ENCODE data around the gene MXD3. TPM values are rescaled to one million over a fixed set of nuclear protein-coding genes. Genes with fewer than 3 reads are reported as not detected.

MXD3 gene
- total RNA-seq, 4 donors from 2014 or later: 10.8 to 257 (median 21.7) TPM

GRCh38 chr5:177332896-177333260 lies 21.2 kb upstream of the MXD3 start:
- intact Hi-C loops (cut with DNase I; ENCODE audit: low total_unique reads): no loop called here
- H3K27ac ChIP-seq: no peak overlapping the region
- H3K4me1 ChIP-seq: no peaks in the 10 kb centered on the region
- 95% methylated on average over 13 of the region's 13 CpGs; no CpG with 5 or more reads in 1 of the 2 donors for WGBS, 2 donors (ENCODE audit: low coverage in 1 of 2)
- no peak overlapping the region for H3K4me3 ChIP-seq
- H3K9me3 ChIP-seq: no peaks in the 10 kb centered on the region
- no peaks in the 10 kb centered on the region for H3K27me3 ChIP-seq
- DNase-seq: no peak
- TF ChIP-seq POLR2AphosphoS5 (IDR thresholded peaks at IDR 0.05) (no peak), EP300 (IDR thresholded peaks at IDR 0.05; ENCODE audit: low read depth) (no peak)
- in situ Hi-C loops (cut with MboI; ENCODE audit: low pct_ligation_motif_present in 1 of 4, low pct_unique_long_range_greater_than_20kb in 1 of 4, low sequenced_read_pairs in 3 of 4): no loop called here
- peaks cover 0 to 46% (median 21%) of the 10 kb centered on the region in 4 donors for H3K36me3 ChIP-seq

DNA sequence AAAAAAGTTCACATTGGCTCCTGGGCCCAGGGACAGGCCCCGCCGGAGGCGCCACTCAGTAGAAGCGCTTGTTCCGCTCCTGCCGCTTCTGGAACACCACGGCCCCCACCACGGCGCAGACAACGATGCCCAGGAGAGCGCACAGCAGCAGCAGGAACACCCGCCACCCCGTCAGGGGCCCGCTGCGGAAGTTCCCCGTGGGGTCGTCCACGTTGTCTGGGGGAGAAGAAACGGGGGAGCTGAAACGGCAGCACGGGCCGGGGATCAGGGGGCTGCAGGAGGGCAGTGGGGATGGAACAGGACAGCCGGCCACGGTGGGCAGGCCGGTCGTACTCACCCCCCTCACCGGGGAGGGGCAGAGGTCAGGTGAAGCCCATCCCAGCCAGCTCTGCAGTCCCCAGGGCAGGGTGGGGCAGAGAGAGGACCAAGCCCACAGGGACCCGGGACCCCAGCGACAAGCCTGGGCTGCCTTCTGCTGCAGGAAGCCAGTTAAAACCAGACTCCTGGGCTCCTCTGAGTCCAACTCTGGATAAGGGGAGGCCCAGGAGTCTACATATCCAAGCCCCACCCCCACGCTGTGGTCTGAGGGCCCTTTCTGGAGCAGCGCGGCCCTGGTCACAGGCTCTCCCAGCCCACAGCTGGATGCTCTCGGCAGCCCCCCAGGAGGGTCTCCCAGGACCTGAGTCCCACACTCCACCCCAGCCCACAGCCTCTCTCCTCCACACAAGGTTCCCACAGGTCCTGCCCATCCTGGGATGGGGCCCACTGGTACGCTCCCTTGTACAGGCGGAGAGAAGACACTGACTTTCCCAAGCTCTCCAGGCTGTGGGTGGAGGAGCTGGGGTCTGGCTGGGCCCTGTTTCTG lies 20.6 kb upstream of the MXD3 start:
- peaks cover 0 to 44% (median 18%) of the 10 kb centered on the region in 4 donors for H3K36me3 ChIP-seq
- no peak for TF ChIP-seq EP300 (IDR thresholded peaks at IDR 0.05; ENCODE audit: low read depth)

GRCh38 chr5:177330991-177331842 lies 19.5 kb upstream of the MXD3 start:
- WGBS, 2 donors (ENCODE audit: low coverage in 1 of 2): 80 to 81% methylated on average over 3 to 27 of the region's 27 CpGs
- Histone ChIP-seq H3K4me1 (peaks cover 0 to 3% (median 1%) of the 10 kb centered on the region in 4 donors), H3K36me3 (peaks cover 0 to 34% (median 13%) of the 10 kb centered on the region in 4 donors), H3K27ac (no peak overlapping the region), H3K27me3 (no peaks in the 10 kb centered on the region), H3K4me3 (no peak overlapping the region), H3K9me3 (no peaks in the 10 kb centered on the region)
- no peak for DNase-seq
- in situ Hi-C loops (cut with MboI; ENCODE audit: low pct_ligation_motif_present in 1 of 4, low pct_unique_long_range_greater_than_20kb in 1 of 4, low sequenced_read_pairs in 3 of 4): no loop called here
- no peak for TF ChIP-seq EP300 (IDR thresholded peaks at IDR 0.05; ENCODE audit: low read depth)
- TF ChIP-seq POLR2AphosphoS5 (IDR thresholded peaks at IDR 0.05): no peak
- TF ChIP-seq, protein P1, sequence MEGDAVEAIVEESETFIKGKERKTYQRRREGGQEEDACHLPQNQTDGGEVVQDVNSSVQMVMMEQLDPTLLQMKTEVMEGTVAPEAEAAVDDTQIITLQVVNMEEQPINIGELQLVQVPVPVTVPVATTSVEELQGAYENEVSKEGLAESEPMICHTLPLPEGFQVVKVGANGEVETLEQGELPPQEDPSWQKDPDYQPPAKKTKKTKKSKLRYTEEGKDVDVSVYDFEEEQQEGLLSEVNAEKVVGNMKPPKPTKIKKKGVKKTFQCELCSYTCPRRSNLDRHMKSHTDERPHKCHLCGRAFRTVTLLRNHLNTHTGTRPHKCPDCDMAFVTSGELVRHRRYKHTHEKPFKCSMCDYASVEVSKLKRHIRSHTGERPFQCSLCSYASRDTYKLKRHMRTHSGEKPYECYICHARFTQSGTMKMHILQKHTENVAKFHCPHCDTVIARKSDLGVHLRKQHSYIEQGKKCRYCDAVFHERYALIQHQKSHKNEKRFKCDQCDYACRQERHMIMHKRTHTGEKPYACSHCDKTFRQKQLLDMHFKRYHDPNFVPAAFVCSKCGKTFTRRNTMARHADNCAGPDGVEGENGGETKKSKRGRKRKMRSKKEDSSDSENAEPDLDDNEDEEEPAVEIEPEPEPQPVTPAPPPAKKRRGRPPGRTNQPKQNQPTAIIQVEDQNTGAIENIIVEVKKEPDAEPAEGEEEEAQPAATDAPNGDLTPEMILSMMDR (IDR thresholded peaks at IDR 0.05): no peak
- no peak for TF ChIP-seq POLR2A (IDR thresholded peaks at IDR 0.05)
- intact Hi-C loops (cut with DNase I; ENCODE audit: low total_unique reads): no loop called here

More for the DNA sequence above, 20.6 kb upstream of the MXD3 start:
- no peak overlapping the region for H3K4me3 ChIP-seq
- WGBS, 2 donors (ENCODE audit: low coverage in 1 of 2): 91 to 92% methylated on average over 6 to 33 of the region's 35 CpGs
- H3K27ac ChIP-seq: no peak overlapping the region
- H3K4me1 ChIP-seq: no peaks in the 10 kb centered on the region
- no peak for DNase-seq
- H3K27me3 ChIP-seq: no peaks in the 10 kb centered on the region
- in situ Hi-C loops (cut with MboI; ENCODE audit: low pct_ligation_motif_present in 1 of 4, low pct_unique_long_range_greater_than_20kb in 1 of 4, low sequenced_read_pairs in 3 of 4) (no loop called here), intact Hi-C loops (cut with DNase I; ENCODE audit: low total_unique reads) (no loop called here)
- no peaks in the 10 kb centered on the region for H3K9me3 ChIP-seq

DNA sequence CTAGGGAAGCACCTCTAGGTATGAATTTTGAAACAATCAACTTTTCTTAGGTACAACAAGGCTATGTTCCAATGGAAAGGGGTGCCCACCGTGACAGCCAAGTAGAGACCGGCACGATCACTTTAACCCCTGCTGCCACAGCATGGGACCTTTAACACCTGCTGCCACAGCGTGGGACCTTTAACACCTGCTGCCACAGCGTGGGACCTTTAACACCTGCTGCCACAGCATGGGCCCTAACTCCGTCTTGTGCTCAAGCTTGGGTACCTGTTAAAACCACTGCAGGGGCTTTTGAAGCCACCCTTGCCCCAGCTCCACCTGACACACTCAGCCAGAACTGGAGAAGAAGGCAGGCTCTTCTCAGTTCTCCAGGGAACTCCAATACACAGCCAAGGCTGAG lies 18.2 kb upstream of the MXD3 start:
- H3K9me3 ChIP-seq: no peaks in the 10 kb centered on the region
- TF ChIP-seq POLR2AphosphoS5 (IDR thresholded peaks at IDR 0.05) (no peak), POLR2A (IDR thresholded peaks at IDR 0.05) (no peak), EP300 (IDR thresholded peaks at IDR 0.05; ENCODE audit: low read depth) (no peak)
- TF ChIP-seq, protein P1 (IDR thresholded peaks at IDR 0.05): no peak
- H3K27me3 ChIP-seq: no peaks in the 10 kb centered on the region
- H3K4me3 ChIP-seq: no peak overlapping the region
- WGBS, 2 donors (ENCODE audit: low coverage in 1 of 2): 93% methylated on average over 6 of the region's 6 CpGs; no CpG with 5 or more reads in 1 of the 2 donors
- peaks cover 0 to 21% (median 7%) of the 10 kb centered on the region in 4 donors for H3K36me3 ChIP-seq
- H3K27ac ChIP-seq: no peak overlapping the region
- in situ Hi-C loops (cut with MboI; ENCODE audit: low pct_ligation_motif_present in 1 of 4, low pct_unique_long_range_greater_than_20kb in 1 of 4, low sequenced_read_pairs in 3 of 4) (no loop called here), intact Hi-C loops (cut with DNase I; ENCODE audit: low total_unique reads) (no loop called here)
- H3K4me1 ChIP-seq: peaks cover 0 to 13% (median 5%) of the 10 kb centered on the region in 4 donors
- no peak for DNase-seq
